Middle frontal gyrus (tissue), 1 donor: ENCODE results near the gene MAF.

Experiments used
- DNase-seq: peaks from one replicate; pipeline ENCODE4 v3.0.0-alpha.2; 2015; ENCODE audit warnings: low spot score; ENCODE audit errors: extremely low spot score

MAF gene

GRCh38 chr16:79612207-79612606, 11.7 kb upstream of the MAF start:
- DNase-seq = no peak

GRCh38 chr16:79610771-79611170, 10.2 kb upstream of the MAF start:
- no peak for DNase-seq

GRCh38 chr16:79609861-79610260, 9.3 kb upstream of the MAF start:
- DNase-seq = no peak

- DNase-seq = no peak
These were observed 8.4 kb upstream of the MAF start for GRCh38 chr16:79608976-79609375.

GRCh38 chr16:79607587-79607986, 7.0 kb upstream of the MAF start:
- DNase-seq = no peak

DNA sequence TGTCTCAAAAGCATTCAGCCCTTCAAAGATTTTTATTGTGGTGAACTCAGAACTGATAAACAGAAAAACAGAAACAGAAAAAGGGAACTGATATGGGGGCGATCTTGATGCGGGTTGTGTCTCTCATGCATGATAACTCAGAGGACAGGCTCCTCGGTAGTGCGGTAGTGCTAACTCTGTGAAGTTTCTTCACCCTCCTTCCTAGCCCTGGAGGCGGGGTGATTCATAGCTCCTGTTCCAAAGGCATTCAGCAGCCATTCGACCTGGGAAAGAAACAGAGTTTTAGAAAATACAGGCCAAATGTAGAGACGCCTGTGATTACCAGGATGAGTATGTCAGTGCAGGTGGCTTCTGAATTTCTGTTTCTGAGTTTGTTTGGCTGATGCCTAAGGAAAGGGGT, 5.5 kb upstream of the MAF start:
- DNase-seq = no peak

- no peak for DNase-seq
These were observed 2.5 kb upstream of the MAF start for GRCh38 chr16:79603055-79603454.

DNA sequence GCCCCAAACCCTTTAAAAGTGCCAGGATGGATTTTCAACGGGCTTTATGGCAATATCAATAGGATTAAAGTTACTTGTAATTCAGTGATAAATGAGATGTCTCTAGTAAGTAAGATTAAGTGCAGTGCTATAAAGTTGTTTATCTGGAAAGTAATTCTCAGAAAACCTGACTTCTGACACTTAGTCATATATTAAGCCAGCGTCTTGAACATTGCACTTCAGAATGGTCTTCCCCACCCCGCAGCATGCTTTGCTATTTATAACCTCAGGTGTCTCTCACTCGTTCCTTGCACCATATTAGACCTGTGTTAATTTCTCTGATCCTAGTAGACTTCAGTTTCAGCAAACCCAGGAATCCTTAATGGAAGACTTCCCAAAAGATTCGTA, 2.1 kb upstream of the MAF start:
- no peak for DNase-seq

DNA sequence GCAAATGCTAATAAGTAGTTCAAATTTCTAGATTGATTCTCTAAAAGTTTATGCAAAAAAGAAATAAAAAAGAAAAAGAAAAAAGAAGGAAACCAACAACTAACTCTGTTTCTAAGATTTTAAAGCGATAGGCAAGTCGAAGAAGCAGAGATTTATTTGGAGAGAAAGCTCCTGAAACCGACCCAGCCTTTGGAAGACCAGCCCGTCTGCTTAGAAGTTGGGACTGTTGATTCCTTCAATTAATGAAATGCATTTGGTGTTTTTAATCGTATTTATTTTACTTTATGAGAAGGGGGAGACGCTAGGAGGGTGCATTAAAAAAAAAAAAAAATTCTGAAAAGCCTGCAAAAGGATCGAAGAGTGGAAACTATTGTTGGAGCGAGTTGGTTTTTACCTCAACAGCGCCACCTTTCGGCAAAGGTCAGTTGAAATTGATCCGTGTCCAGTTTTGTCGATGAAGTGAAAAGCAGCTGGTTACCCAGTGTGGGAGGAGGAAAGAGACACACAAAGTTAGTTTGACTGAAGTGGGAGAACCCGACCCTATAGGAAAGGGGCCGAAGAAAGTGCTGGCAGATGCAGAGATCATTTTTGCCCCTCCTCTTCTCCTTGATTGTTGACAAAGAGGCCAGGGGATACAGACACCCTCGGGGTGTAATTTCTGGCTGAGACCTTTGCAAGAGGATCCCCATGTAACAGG, 1.5 kb upstream of the MAF start:
- DNase-seq = peak; percentile 63

DNA sequence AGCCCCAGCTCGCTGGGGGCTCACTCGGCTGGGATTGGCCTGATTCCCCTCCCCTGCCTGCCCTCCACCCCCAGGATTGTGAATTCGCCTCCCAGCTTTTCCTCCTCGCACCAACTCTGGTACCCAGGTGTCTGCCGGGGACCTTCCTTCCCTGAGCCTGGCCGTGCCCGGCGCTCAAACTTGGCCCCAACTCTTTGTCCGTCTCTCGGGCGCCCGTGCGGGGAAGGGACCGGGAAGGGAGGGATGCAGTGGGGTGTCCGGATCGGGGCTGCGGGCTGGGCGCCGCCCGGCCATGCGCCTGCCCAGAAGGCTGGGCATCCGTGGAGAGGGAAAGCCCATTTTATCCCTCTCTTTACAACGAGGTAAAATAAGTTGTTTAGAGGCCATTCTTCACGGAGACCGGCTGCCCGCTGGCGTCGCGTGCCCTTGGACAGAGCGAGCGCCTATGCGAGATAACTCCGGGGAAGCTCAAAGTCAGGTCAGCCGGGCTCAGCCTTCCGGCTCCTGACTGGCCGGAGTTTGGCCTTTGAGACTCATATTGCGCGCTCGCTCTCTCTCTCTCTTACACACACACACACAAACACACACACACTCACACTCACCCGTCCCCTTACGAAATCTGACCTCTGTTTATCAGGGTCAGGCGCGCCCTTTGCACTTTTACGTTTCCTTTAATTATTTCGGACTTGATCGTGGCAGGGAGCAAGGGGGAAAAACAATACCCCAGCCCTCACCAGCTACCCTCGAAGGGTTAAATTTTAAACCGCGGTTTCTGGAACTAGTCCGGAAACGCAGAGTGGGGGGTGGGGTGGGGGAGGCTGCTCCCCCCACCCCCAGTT, 774 bp upstream of the MAF start:
- DNase-seq = no peak

DNA sequence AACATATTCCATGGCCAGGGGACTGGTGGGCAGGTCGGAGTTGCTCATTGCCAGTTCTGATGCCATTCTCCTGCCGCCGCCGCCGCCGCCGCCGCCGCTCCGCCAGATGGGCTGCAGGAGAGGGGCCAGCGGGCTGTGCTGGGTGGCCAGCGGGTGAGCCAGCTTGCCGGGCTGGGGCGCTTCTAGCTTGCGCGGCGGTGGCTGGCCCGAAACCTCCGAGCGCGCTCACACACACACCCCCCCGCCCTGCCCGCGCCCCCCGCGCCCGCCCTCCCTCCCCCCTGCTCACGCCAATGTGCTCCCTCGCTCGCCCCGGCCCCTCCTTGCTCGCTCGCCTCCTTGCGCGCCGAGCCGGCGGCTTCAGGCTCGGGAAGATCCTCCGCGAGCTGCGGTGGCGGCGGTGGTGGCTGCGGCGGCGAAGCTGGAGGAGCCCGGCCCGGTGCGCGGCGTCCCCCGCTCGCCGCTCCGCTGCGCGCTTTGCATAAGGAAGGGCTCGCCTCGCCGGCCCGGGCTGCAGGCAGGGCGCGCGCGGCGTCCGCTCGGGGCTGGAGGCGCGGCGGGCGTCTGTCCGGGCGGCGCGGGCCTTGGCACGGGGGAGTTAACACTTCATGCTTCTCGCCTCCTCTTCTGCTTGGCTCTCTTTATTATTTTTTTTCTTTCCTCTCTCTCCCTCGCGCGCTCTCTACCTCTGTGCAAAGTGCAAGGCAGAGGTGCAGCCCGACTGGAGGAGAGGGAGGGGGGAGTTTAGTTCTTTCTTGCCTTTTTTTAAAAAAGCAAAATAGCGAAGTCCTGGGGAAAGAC, 500 bp downstream of the MAF start:
- DNase-seq = no peak

DNA sequence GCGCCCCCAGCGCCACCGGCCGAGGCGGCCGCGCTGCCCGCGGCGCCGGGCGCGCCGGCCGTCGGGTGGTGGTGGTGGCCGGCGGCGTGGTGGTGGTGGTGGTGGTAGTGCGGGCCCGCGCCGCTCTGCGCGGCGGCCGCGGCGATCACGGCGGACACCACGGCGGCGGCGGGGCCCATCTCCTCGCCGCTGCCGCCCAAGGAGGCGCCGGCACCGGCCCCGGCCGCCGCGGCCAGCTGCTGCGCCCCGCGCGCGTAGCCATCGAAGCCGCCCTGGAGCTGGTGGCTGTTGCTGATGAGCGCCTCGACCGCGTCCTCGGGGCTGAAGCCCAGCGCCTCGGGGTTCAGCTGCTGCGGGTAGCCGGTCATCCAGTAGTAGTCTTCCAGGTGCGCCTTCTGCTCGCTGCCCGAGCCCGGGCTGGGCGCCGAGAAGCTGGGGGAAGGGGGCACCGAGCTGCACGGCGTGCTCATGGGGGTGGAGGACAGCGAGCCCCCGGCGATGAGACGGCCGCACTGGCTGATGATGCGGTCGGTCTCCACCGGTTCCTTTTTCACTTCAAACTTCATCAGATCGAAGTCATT, 1.2 kb downstream of the MAF start:
- no peak for DNase-seq

DNA sequence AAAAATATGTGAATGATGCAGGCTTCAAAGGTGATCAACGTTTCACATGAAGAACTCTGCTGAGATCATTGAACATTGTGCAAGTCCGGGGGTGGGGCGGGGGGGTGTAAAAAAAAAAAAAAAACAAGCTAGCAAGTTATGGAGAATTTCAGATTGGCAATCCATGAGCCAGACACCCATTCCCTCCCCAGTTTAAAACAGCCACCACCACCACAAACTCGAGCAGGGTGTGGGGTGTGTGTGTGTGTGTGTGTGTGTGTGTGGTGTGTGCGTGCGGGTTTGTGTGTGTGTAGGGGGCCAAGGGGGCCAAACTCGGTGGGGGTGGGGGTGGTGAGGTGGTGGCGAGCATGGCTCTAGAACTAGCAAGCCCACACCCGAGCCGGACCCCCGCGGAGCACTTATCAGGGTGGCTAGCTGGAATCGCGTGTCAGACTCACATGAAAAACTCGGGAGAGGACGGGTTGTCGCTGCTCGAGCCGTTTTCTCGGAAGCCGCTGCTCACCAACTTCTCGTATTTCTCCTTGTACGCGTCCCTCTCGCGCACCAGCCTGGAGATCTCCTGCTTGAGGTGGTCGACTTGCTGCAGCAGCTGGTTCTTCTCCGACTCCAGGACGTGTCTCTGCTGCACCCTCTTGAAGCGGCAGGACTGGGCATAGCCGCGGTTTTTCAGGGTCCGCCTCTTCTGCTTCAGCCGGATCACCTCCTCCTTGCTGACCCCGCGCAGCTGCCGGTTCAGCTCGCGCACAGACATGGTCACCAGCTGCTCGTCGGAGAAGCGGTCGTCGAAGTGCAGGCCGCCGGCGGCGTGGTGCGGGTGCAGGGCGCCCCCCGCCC, 2.0 kb downstream of the MAF start:
- DNase-seq = no peak

DNA sequence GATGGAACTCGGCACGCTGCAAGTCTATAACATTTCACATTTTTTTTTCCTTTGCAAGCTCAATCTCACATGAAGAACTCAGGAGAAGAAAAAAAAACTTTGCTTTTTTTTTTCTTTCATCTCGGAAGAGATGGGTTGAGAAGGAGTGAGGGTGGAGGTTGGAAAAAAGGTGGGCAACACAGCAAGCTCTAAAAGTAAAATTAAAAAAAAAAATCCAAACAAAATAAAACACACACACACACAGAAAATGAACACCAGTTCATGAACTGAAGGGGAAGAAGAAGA, 2.5 kb downstream of the MAF start:
- DNase-seq = no peak

DNA sequence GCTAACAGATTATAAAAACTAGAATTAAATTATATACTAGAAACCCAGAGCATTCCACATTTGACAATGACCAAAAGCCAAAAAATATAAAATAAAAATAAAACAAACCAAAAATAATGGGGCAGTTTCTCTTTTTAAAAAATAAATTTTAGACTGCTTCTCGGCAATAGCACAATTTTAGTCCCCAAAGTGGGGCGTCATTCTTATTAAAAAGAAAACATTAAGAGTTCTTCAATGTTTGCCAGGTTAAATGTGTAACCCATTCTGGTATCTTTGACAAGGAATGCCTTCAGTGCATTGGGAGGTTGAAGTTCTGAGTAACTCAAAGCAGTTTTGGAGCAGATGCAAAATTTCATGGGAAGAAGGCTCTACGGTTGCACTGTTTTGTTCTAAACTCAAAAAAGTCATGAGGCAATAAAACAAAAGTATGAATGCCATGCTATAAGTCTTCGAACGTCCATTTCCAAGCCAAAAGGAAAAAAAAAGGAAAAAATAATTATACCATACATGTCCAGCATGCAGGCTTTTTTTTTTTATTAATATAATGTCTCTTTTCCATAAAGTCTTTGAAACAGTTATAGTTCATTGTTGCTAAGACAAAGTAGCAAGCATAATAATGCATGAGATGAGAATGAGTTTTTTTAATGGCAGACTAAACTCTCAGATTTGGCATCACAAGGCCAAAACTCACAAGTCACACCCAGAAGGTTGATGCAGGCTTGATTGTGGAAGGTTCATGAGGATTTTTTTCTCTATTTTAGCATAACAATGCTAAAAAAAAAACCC, 3.1 kb downstream of the MAF start:
- DNase-seq = no peak

GRCh38 chr16:79595931-79596450, 4.5 kb downstream of the MAF start:
- DNase-seq = no peak

GRCh38 chr16:79595231-79595641, 5.3 kb downstream of the MAF start:
- no peak for DNase-seq

DNA sequence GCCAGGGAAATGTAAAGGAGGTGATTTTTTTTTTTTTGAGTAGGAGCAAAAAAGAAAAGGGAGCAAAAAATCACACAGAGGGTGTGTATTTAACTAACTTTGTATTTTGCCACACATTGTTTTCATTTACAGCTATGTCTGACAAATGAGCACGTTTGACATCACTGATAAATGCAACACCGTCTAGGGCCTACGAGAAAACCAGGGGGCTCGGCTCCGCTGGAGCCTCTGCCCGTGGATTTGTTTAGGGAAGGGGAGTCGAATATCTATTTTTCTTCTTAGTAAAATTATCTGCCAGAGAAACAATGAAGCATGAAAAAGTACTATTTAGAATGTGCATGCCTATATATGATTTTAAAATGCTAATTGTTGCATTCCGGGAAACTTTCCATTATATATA, 6.8 kb downstream of the MAF start:
- DNase-seq = no peak

DNA sequence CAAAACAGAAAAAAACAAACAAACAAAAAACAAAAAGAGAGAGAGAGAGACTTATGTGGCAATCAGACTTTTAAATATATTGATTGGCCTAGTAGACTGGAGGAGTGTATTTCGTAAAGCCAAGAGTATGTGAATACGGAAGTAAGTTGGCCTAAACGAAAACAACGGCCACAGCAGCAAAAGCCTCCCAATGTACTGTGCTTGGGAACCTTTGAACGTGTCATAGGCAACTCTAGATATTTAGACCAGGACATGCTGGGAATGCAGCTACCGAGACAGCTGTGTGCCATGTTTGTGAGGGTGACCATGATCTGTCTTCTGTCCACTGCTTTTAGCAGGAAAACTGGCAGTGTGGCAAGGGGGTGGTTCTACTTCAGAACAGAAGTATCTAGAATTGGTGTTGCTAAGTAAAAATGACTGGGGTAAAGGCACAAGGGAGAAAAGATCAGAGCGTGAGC, 7.4 kb downstream of the MAF start:
- DNase-seq = no peak

DNA sequence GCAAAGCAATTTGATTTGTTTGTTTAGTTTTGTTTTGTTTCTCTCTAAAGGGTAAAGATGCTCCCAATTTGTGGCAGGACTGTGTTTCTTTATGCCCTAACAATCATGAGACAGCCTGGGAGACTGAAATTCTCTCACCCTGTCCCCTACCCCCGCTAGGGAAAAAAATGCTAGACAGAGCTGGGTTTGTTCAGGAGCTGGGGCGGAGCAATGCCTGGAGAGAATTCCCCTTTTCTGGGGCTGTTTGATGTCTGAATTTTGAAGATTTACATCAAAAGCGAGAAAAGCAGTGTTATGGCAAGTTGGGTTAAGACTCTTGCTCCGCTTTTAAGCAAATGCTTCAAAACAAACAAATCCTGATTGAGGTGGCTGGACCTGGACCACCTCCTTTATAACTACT, 8.4 kb downstream of the MAF start:
- no peak for DNase-seq
